HG03354 (cell line): ENCODE measurements around the gene ANGPTL7.
"Not testable (repeated sequence)": the region's sequence is repeated elsewhere in the genome, so short reads cannot be mapped to it uniquely, and the experiment has no call there.

Experiments used
- ATAC-seq: cut with Tn5 transposase; IDR thresholded peaks from one replicate; pipeline ENCODE4 v1.9.1; 2021; ENCODE audit warnings: mild to moderate bottlenecking; ENCODE audit not compliant: unreplicated experiment, poor library complexity, severe bottlenecking

Gene ANGPTL7

DNA sequence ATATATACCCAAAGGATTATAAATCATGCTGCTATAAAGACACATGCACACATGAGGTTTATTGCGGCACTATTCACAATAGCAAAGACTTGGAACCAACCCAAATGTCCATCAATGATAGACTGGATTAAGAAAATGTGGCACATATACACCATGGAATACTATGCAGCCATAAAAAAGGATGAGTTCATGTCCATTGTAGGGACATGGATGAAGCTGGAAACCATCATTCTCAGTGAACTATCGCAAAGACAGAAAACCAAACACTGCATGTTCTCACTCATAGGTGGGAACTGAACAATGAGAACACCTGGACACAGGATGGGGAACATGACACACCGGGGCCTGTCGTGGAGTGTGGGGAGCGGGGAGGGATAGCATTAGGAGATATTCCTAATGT lies 22.4 kb upstream of the ANGPTL7 start:
- ATAC-seq = not testable (repeated sequence)

DNA sequence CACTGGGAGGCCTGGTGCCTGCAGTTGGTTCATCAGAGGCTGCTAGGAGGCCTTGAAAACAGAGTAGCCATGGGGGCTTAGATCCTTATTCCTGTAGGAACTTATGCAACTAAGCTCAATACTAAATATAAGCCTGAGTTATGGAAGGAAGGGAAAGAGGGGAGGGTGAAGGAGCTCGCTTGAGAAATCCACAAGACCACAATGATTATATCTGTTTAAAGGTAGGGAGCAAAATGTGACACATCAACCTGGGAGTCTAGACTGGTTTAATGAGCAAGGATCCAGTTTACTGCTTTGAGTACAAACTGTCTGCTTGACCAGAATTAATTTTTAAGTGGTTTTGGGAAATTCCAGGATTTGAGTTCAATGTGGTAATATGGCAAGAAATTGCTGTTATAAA lies 20.4 kb upstream of the ANGPTL7 start:
- no peak for ATAC-seq

GRCh38 chr1:11169202-11169601 lies 20.0 kb upstream of the ANGPTL7 start:
- no peak for ATAC-seq

- ATAC-seq = no peak
These were observed 19.1 kb upstream of the ANGPTL7 start for GRCh38 chr1:11170102-11170501.

GRCh38 chr1:11174261-11174942 lies 14.8 kb upstream of the ANGPTL7 start:
- ATAC-seq = no peak

DNA sequence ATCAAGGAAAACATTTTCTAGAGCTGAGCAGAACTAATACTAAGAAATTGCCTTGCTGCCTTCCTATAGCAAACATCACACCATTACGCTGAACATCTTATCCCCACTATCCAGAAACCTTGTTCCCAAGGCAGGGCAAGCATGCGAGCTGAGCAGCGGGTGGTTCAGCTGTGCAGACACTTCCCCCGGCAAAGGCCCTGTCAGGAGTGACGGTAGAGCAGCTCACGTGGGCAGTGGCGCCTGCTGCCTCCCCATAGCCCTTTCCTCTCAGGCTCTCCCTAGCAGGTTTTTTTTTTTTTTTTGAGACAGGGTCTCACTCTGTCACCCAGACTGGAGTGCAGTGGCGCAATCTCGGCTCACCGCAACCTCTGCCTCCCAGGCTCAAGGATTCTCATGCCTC lies 13.7 kb upstream of the ANGPTL7 start:
- ATAC-seq = no peak

- ATAC-seq = no peak
These were observed 13.0 kb upstream of the ANGPTL7 start for GRCh38 chr1:11176081-11176706.

- ATAC-seq = no peak
These were observed 10.8 kb upstream of the ANGPTL7 start for GRCh38 chr1:11178021-11179015.

GRCh38 chr1:11179125-11179524 lies 10.0 kb upstream of the ANGPTL7 start:
- no peak for ATAC-seq

DNA sequence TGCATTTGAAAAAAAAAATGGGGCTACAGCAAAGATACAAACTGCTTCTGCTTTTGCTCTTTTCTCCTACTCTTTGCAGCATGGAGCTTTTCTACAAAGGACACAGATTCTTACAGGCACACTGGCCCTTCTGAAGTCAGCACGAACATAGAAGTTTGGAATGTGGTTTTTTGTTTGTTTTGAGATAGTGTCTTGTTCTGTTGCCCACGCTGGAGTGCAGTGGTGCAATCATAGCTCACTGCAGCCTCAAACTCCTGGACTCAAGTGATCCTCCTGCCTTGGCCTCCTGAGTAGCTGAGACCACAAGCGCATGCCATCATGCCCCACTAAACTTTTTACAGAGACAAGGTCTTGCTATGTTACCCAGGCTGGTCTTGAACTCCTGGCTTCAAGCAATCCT lies 9.4 kb upstream of the ANGPTL7 start:
- ATAC-seq = not testable (repeated sequence)

- ATAC-seq = no peak
These were observed 8.8 kb upstream of the ANGPTL7 start for GRCh38 chr1:11180342-11180744.

DNA sequence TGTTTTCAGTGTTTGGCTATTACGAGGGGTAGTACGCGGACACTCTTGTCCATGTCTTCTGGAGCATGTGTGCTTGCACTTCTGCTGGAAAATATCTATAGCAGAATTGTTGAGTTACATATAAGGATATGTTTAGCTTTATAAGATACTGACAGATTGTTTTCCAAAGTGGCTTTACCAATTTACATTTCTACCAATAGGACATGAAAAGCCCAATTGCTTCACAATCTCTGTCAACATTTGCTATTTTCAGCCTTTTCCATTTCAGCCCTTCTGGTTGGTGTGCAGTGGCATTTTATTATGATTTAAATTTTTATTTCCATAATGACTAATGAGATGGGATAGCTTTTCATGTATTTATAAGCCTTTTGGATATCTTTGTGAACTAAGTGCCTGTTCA lies 6.3 kb upstream of the ANGPTL7 start:
- ATAC-seq = no peak

GRCh38 chr1:11184973-11185372 lies 4.2 kb upstream of the ANGPTL7 start:
- ATAC-seq = no peak

DNA sequence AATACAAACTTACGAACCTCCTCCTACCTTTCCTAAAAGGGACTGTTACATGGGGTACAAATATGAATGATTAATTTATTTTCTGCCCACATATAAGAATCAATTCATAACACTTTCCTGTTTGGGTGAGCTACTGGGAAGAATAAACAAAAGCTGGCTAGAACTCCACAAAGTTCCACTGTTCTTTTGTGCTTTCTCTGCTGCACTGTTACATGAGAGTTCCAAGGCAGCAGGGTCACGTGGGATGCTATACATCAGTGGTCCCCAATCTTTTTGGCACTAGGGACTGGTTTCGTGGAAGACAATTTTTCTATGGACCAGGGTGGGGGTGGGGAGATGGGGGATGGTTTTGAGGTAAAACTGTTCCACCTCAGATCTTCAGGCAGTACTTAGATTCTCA lies 2.2 kb upstream of the ANGPTL7 start:
- ATAC-seq = no peak

- ATAC-seq = no peak
These were observed 1.7 kb upstream of the ANGPTL7 start for GRCh38 chr1:11187494-11187893.

DNA sequence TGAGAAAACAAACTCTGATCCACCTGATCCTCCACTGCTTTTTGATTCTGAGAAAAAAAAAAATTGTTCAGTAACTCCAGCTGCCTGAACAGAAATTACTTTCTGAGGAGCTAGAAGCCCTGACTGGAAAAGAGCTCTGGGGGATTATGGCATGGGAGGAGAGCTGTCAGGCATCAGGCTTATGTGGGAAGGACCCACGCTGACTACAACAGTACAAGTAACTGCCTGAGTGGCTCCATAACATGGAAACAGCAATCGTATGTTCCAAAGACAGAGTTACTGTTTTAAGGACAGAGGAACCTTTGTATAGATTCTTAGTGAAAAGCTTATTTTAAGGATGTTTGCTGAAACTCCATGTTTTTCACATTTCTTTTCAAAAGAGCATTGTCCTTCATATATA lies 1.2 kb upstream of the ANGPTL7 start:
- no peak for ATAC-seq

GRCh38 chr1:11188381-11188780 lies 774 bp upstream of the ANGPTL7 start:
- ATAC-seq = no peak

DNA sequence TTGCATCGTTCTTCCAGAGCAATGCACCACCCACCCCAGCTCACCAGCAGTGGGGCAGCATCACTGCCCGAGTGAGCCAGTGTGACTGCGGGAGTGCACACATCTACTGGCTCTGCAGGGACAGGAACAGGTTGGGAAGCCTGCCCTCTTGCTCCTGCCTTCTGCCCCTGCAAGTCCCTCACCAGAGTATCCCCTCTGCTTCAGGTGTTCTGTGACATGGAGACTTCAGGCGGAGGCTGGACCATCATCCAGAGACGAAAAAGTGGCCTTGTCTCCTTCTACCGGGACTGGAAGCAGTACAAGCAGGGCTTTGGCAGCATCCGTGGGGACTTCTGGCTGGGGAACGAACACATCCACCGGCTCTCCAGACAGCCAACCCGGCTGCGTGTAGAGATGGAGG lies 4.2 kb downstream of the ANGPTL7 start:
- no peak for ATAC-seq

- no peak for ATAC-seq
These were observed 5.4 kb downstream of the ANGPTL7 start for GRCh38 chr1:11194407-11195176.

DNA sequence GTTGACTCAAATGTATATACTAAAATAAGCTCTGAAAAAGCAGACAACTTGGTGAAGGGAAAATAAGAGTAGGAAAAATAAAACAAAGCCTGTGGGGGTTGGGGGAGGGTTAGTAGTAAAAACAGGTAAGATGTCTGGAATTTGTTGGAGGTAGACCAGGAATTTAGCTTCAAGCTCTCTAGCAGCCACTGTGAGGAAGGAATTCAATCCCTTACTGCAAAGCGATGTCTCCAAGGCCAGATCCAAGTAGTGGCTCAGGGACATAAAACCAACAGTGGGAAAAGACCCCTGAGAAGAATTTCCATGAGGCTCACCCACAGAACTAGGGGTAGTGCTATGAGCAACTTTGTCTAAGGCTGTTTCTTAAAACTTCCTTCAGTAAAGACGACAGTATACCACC lies 7.8 kb downstream of the ANGPTL7 start:
- ATAC-seq = no peak
